ENCODE results near the gene KSR2.

KSR2 gene

DNA sequence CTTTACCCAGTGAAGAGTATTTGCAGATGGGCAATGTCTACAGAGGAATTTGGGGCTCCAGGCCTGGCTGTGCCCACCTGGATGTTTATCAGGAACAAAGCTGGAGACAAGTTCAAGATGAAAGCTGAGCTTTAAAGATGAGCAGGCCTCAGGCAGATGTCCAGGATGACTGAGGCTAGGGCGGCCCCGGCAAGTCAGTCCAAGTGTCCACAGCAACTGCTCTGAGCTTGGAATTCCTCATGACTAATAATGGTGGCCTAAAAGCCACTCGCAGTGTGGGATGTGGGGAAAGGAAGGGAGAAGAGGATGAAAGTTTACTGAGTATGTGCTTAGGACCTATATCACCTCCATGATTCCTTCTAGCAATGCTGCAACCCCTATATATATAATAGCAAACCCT, 479.1 kb downstream of the KSR2 start:
- DNase-seq (ENCODE audit: extremely low read depth, low read depth): no peak
- TF ChIP-seq CTCF (IDR thresholded peaks at IDR 0.05; ENCODE audit: low read depth, low read length, missing control alignments): no peak

GRCh38 chr12:117486840-117487659, 481.7 kb downstream of the KSR2 start:
- no peak overlapping the region for H3K4me3 ChIP-seq (replicated peaks; ENCODE audit: low read depth, low read length)
- TF ChIP-seq CTCF (IDR thresholded peaks at IDR 0.05; ENCODE audit: low read depth, low read length, missing control alignments): no peak
- DNase-seq (ENCODE audit: extremely low read depth, low read depth): no peak

More for the DNA sequence above, 479.1 kb downstream of the KSR2 start:
- H3K4me3 ChIP-seq (replicated peaks; ENCODE audit: low read depth, low read length): no peak overlapping the region

DNA sequence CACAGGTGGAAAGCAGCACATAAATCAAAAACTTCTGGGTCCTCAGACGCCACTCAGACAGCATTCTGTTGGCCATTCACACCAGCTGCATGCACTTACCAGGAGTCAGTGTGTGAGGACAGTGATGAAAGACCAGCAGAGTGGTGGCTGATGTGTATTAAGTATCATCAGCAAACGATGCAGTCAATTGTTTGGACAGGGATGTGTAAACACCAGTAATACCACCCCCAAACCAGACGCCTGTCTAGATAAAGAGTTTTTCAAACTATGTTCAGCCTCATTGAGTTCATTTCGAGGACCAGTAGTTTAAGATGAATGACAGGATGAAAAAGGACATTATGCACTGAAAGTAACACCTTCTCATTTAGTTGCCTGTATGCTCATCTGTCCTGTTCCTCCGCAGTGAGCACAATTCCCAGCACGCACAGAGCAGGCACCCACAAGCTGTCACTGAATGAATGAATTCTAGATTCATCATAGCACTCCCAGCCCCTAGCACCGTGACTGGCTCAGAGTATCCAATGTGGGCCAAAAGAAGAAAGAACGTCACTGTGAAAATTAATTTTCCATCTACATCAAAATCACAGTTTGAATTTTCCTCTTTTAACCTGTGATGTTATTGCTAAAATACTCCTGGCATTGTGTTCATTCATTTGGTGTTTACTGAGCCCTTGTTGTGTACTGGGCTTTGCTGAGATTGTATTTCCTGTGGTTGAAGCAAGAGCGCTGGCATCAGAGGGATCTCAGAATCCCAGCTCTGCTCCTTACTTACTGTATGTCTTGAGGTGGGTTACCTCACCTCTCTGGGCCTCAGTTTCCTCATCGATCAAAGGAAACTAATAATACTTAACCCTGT, 482.6 kb downstream of the KSR2 start:
- TF ChIP-seq CTCF (IDR thresholded peaks at IDR 0.05; ENCODE audit: low read depth, low read length, missing control alignments): no peak
- DNase-seq (ENCODE audit: extremely low read depth, low read depth): no peak
- no peak overlapping the region for H3K4me3 ChIP-seq (replicated peaks; ENCODE audit: low read depth, low read length)

GRCh38 chr12:117484901-117485300, 483.9 kb downstream of the KSR2 start:
- no peak overlapping the region for H3K4me3 ChIP-seq (replicated peaks; ENCODE audit: low read depth, low read length)
- no peak for TF ChIP-seq CTCF (IDR thresholded peaks at IDR 0.05; ENCODE audit: low read depth, low read length, missing control alignments)
- no peak for DNase-seq (ENCODE audit: extremely low read depth, low read depth)

- H3K4me3 ChIP-seq (replicated peaks; ENCODE audit: low read depth, low read length): no peak overlapping the region
- no peak for DNase-seq (ENCODE audit: extremely low read depth, low read depth)
- TF ChIP-seq CTCF (IDR thresholded peaks at IDR 0.05; ENCODE audit: low read depth, low read length, missing control alignments): no peak
Observed at GRCh38 chr12:117483501-117483900, 485.3 kb downstream of the KSR2 start.

- no peak for DNase-seq (ENCODE audit: extremely low read depth, low read depth)
- no peak overlapping the region for H3K4me3 ChIP-seq (replicated peaks; ENCODE audit: low read depth, low read length)
- no peak for TF ChIP-seq CTCF (IDR thresholded peaks at IDR 0.05; ENCODE audit: low read depth, low read length, missing control alignments)
Observed at GRCh38 chr12:117481470-117481869, 487.3 kb downstream of the KSR2 start.

Measured in HFF-Myc (cell line).